ENCODE results near the gene ARHGEF10L.

DNA sequence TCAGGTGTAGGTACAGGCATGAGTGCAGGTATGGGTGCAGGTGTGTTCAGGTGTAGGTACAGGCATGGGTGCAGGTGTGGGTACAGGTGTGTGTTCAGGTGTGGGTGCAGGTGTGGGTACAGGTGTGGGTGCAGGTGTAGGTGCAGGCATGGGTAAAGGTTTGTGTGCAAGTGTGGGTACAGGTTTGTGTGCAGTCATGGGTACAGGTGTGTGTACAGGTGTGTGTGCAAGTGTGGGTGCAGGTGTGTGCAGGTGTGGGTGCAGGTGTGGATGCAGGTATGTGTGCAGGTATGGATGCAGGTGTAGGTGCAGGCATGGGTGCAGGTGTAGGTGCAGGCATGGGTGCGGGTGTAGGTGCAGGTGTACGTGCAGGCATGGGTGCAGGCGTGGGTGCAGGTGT is 136.2 kb downstream of the ARHGEF10L start:
- no peak for TF ChIP-seq CTCF (conservative IDR thresholded peaks at IDR 0.05; ENCODE audit: low read depth, low read length)
- no peak for TF ChIP-seq EZH2phosphoT487 (IDR thresholded peaks at IDR 0.05; ENCODE audit: borderline replicate concordance, low read length)

Measured in PC-3 (cell line).